Loucy (cell line): ENCODE data around the gene MYOM1.

ENCODE experiments used
- H2AFZ ChIP-seq: fragments of 200-600 bp; sonication (generic); 2 replicates; pipeline ENCODE4 v1.6.0; 2016; ENCODE audit warnings: antibody characterized with exemption, mild to moderate bottlenecking, low read length, moderate library complexity
- H3F3A ChIP-seq: fragments of 200-600 bp; 2 replicates; pipeline ENCODE4 v1.6.0; 2016; ENCODE audit warnings: antibody characterized with exemption, low read depth, mild to moderate bottlenecking
- H3K27me3 ChIP-seq: fragments of 200-600 bp; sonication (generic); 2 replicates; pipeline ENCODE4 v1.6.1; 2014; ENCODE audit warnings: low read length, mild to moderate bottlenecking; ENCODE audit not compliant: insufficient read depth, poor library complexity, severe bottlenecking
- H3K36me3 ChIP-seq: fragments of 200-600 bp; sonication (generic); 2 replicates; pipeline ENCODE4 v1.6.1; 2016; ENCODE audit warnings: low read length; ENCODE audit not compliant: insufficient read depth
- H3K4me1 ChIP-seq: fragments of 200-600 bp; sonication (generic); 2 replicates; pipeline ENCODE4 v1.5.1; 2014; ENCODE audit warnings: low read length, mild to moderate bottlenecking; ENCODE audit not compliant: insufficient read depth, poor library complexity, severe bottlenecking
- H3K4me2 ChIP-seq: fragments of 200-600 bp; sonication (generic); 2 replicates; pipeline ENCODE4 v1.6.0; 2014; ENCODE audit warnings: antibody characterized with exemption, low read length, low read depth, mild to moderate bottlenecking; ENCODE audit not compliant: poor library complexity, severe bottlenecking
- H3K4me3 ChIP-seq: fragments of 200-600 bp; sonication (generic); 2 replicates; pipeline ENCODE4 v1.5.1; 2014; ENCODE audit warnings: low read length, mild to moderate bottlenecking, mixed read lengths; ENCODE audit not compliant: poor library complexity, severe bottlenecking
- H3K79me2 ChIP-seq: fragments of 200-600 bp; sonication (generic); 2 replicates; pipeline ENCODE4 v1.6.1; 2014; ENCODE audit warnings: low read length; ENCODE audit not compliant: insufficient read depth
- H3K9ac ChIP-seq: fragments of 200-600 bp; sonication (generic); 2 replicates; pipeline ENCODE4 v1.6.0; 2014; ENCODE audit warnings: mild to moderate bottlenecking, low read depth, low read length, moderate library complexity; ENCODE audit not compliant: poor library complexity, severe bottlenecking
- H3K9me2 ChIP-seq: fragments of 200-600 bp; sonication (generic); replicated peaks from 2 replicates; pipeline ENCODE4 v1.6.1; 2016; ENCODE audit warnings: low read depth, low read length, mixed read lengths
- H3K9me3 ChIP-seq: fragments of 200-600 bp; sonication (generic); 2 replicates; pipeline ENCODE4 v1.6.1; 2014; ENCODE audit warnings: mild to moderate bottlenecking, antibody characterized with exemption, low read length, low read depth; ENCODE audit not compliant: insufficient read depth
- H4K20me1 ChIP-seq: fragments of 200-600 bp; sonication (generic); 2 replicates; pipeline ENCODE4 v1.6.0; 2014; ENCODE audit warnings: antibody characterized with exemption, low read length, mild to moderate bottlenecking; ENCODE audit not compliant: insufficient read depth, poor library complexity, severe bottlenecking
- CTCF ChIP-seq: fragments of 200-600 bp; sonication (generic); conservative IDR thresholded peaks from 2 replicates; pipeline ENCODE4 v1.5.1; 2014; ENCODE audit warnings: mild to moderate bottlenecking, antibody characterized with exemption, low read length
- EZH2phosphoT487 ChIP-seq: fragments of 200-600 bp; IDR thresholded peaks from 2 replicates; pipeline ENCODE4 v1.6.1; 2018; ENCODE audit warnings: antibody characterized with exemption, mild to moderate bottlenecking, moderate library complexity, borderline replicate concordance

MYOM1 gene

GRCh38 chr18:3238742-3239141 is 19.0 kb upstream of the MYOM1 start:
- H3K9me2 ChIP-seq = no peaks in the 10 kb centered on the region
- H3K4me3 ChIP-seq = no peak overlapping the region
- H3K9me3 ChIP-seq = peaks cover 2% of the 10 kb centered on the region; the same call in 1 of the 2 replicates
- H3F3A ChIP-seq = no peaks in the 10 kb centered on the region
- H3K36me3 ChIP-seq = no peaks in the 10 kb centered on the region
- H3K79me2 ChIP-seq = no peaks in the 10 kb centered on the region
- no peaks in the 10 kb centered on the region for H4K20me1 ChIP-seq
- TF ChIP-seq CTCF = peak; percentile 56
- TF ChIP-seq EZH2phosphoT487 = no peak
- H3K4me2 ChIP-seq = no peak overlapping the region
- H3K9ac ChIP-seq = no peak overlapping the region
- H2AFZ ChIP-seq = no peak overlapping the region
- no peaks in the 10 kb centered on the region for H3K27me3 ChIP-seq
- H3K4me1 ChIP-seq = peaks cover 12% of the 10 kb centered on the region

- Histone ChIP-seq H3K27me3 (no peaks in the 10 kb centered on the region), H3K9ac (no peak overlapping the region), H3K4me1 (peaks cover 12% of the 10 kb centered on the region), H3K4me3 (no peak overlapping the region), H3K9me2 (no peaks in the 10 kb centered on the region), H3K4me2 (no peak overlapping the region), H3K9me3 (no peaks in the 10 kb centered on the region), H3F3A (no peaks in the 10 kb centered on the region), H3K79me2 (no peaks in the 10 kb centered on the region), H2AFZ (no peak overlapping the region), H4K20me1 (no peaks in the 10 kb centered on the region), H3K36me3 (no peaks in the 10 kb centered on the region)
- TF ChIP-seq CTCF = no peak
- TF ChIP-seq EZH2phosphoT487 = no peak
Observed at GRCh38 chr18:3236470-3236869, 16.7 kb upstream of the MYOM1 start.

DNA sequence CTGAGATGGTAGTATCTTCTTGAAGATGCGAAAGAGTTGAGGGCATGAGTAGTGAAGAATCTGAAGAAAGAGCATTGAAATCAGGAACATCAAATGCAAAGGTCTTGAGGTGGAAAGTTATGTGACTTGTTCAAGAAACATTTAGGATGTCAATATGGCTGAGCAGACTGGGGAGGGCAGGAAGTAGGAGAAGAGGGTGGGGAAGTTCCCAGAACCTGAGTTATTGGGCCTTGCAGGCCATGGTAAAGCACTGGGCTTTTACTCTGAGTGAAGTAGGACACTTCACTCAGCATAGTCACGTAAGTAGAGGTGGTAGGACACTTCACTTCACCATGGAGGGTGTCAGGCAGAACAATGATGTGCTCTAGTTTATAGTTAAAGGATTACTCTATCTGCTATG is 16.1 kb upstream of the MYOM1 start:
- Histone ChIP-seq H3K36me3 (no peaks in the 10 kb centered on the region), H3K9me3 (no peaks in the 10 kb centered on the region), H3K4me2 (no peak overlapping the region), H4K20me1 (no peaks in the 10 kb centered on the region), H3F3A (no peaks in the 10 kb centered on the region), H3K27me3 (no peaks in the 10 kb centered on the region), H3K4me3 (no peak overlapping the region), H3K9me2 (no peaks in the 10 kb centered on the region), H3K79me2 (no peaks in the 10 kb centered on the region), H2AFZ (peak overlapping the region; percentile 41; the same call in 1 of the 2 replicates), H3K9ac (no peak overlapping the region), H3K4me1 (peaks cover 12% of the 10 kb centered on the region)
- TF ChIP-seq CTCF (no peak), EZH2phosphoT487 (no peak)
